K562 (cell line): ENCODE results near the gene TBC1D5. TPM values are rescaled to one million over a fixed set of nuclear protein-coding genes. Genes with fewer than 3 reads are reported as not detected.

Experiments
- BHLHE40 ChIP-seq: IDR thresholded peaks from 2 replicates; pipeline ENCODE4 v1.6.1; 2011; ENCODE audit warnings: low read length, improper control_type of control experiment
- CBFA2T3 ChIP-seq: fragments of 450-650 bp; IDR thresholded peaks from 2 replicates; pipeline ENCODE4 v1.6.1; 2017
- CLOCK ChIP-seq: fragments of 250-450 bp; sonication (Bioruptor Pico); IDR thresholded peaks from 2 replicates; pipeline ENCODE4 v1.4.0; 2020; ENCODE audit warnings: mild to moderate bottlenecking, moderate library complexity, borderline replicate concordance
- CREB3 ChIP-seq: fragments of 450-650 bp; conservative IDR thresholded peaks from 2 replicates; pipeline ENCODE4 v1.6.1; 2016; ENCODE audit warnings: missing genetic modification characterization, low read depth, mild to moderate bottlenecking, missing compliant biosample characterization, moderate library complexity
- CREBBP ChIP-seq: IDR thresholded peaks from one replicate; pipeline ENCODE4 v1.6.1; 2012; ENCODE audit warnings: low read depth, mild to moderate bottlenecking, control low read depth, inconsistent platforms, low read length
- ETS2 ChIP-seq: IDR thresholded peaks from 2 replicates; pipeline ENCODE4 v1.6.1; 2016; ENCODE audit warnings: borderline replicate concordance, missing genetic modification characterization, mild to moderate bottlenecking, moderate library complexity, missing compliant biosample characterization; ENCODE audit not compliant: poor library complexity, severe bottlenecking
- ETV6 ChIP-seq, 3 experiments: fragments of 150-350 bp in 1 of 3; sonication (generic) in 1 of 3; formaldehyde crosslinking in 1 of 3; IDR thresholded peaks; 2 replicates each; pipeline versions ENCODE4 v1.6.1 to v1.8.0; 2014 to 2022; ENCODE audit warnings: borderline replicate concordance in 2 of 3, low read depth in 2 of 3, antibody characterized with exemption in 1 of 3, low read length in 1 of 3, mild to moderate bottlenecking in 1 of 3, missing genetic modification reagents in 1 of 3
- NFE2L1 ChIP-seq: fragments of 450-650 bp; IDR thresholded peaks from 2 replicates; pipeline ENCODE4 v1.6.1; 2016; ENCODE audit warnings: missing genetic modification characterization, low read depth, mild to moderate bottlenecking, missing compliant biosample characterization, moderate library complexity, borderline replicate concordance
- RAD21 ChIP-seq, 2 experiments: fragments of 250-450 bp in 1 of 2; fragments of 450-650 bp in 1 of 2; sonication (Bioruptor Pico) in 1 of 2; formaldehyde crosslinking in 1 of 2; IDR thresholded peaks in 1 of 2; conservative IDR thresholded peaks in 1 of 2; 2 replicates each; pipeline versions ENCODE4 v1.4.0 to v1.8.0; 2020 to 2022; ENCODE audit warnings: mild to moderate bottlenecking in 2 of 2, moderate library complexity in 1 of 2
- REST ChIP-seq, 2 experiments: fragments of 450-650 bp; formaldehyde crosslinking in 1 of 2; IDR thresholded peaks; 2 replicates each; pipeline versions ENCODE4 v1.4.0 to v1.6.1; 2014 to 2020; ENCODE audit warnings: mild to moderate bottlenecking in 2 of 2, borderline replicate concordance in 1 of 2, low read depth in 1 of 2
- SMARCC2 ChIP-seq: fragments of 450-650 bp; IDR thresholded peaks from 2 replicates; pipeline ENCODE4 v1.6.1; 2017; ENCODE audit warnings: antibody characterized with exemption, moderate library complexity, mild to moderate bottlenecking, low read depth
- SRSF1 ChIP-seq: fragments of 200-400 bp; formaldehyde crosslinking; IDR thresholded peaks from 2 replicates; pipeline ENCODE4 v1.6.1; 2017; ENCODE audit warnings: mild to moderate bottlenecking, low read depth, low read length, moderate library complexity
- ZNF311 ChIP-seq: fragments of 250-450 bp; sonication (Bioruptor Pico); IDR thresholded peaks from 2 replicates; pipeline ENCODE4 v1.4.0; 2020; ENCODE audit warnings: mild to moderate bottlenecking, moderate library complexity
- polyA plus RNA-seq, 8 experiments: library from polyadenylated mRNA; depleted of rRNA in 4 of 8; stranded (reverse) in 5 of 8; unstranded in 3 of 8; fragments of >200 nt; fragmentation: Nextera tagmentation in 2 of 8; fragmentation: Illumina TruSeq in 1 of 8; extraction: Ambion mirVana in 2 of 8; extraction: Trizol in 1 of 8; gene quantifications; 2 replicates each; pipeline versions ENCODE4 v1.2.1 to v1.2.3, GENCODE V29; 2011 to 2014; ENCODE audit warnings: inconsistent platforms in 1 of 8, missing spikeins in 1 of 8
- total RNA-seq, 7 experiments: library from RNA; depleted of rRNA in 6 of 7; stranded (reverse); fragments of >200 nt in 6 of 7; fragmentation: Illumina TruSeq in 2 of 7; extraction: Trizol in 2 of 7; gene quantifications; 2 replicates each; pipeline versions ENCODE4 v1.2.1 to v1.2.3, GENCODE V29; 2011 to 2021; ENCODE audit warnings: low replicate concordance in 1 of 7

The TBC1D5 gene
- total and polyA plus RNA-seq, 9 of the 15 experiments (the other 6 are each of a cell fraction or from before 2014, with no cell fraction given): 2.9 to 38.1 (median 25.6) TPM

- TF ChIP-seq CREB3 (tag): peak; percentile 45; the same call in 1 of the 2 replicates
- peak; percentile 83 for TF ChIP-seq SMARCC2
- TF ChIP-seq RAD21 (CRISPR knock-in tag; conservative IDR thresholded peaks at IDR 0.05 in 1 of 2, IDR thresholded peaks at IDR 0.05 in 1 of 2): peak in 1 of 2 experiments; percentile 40; a peak in 2 of 4 replicates
- no peak for TF ChIP-seq NFE2L1 (tag)
- peak in 1 of 2 experiments; percentile 66; a peak in 1 of 4 replicates for TF ChIP-seq ETV6 (IDR thresholded peaks at IDR 0.05; ENCODE audit: borderline replicate concordance in 1 of 2, low read depth in 2 of 2, low read length in 1 of 2)
- TF ChIP-seq ETV6 (CRISPR knock-in tag; IDR thresholded peaks at IDR 0.05; ENCODE audit: borderline replicate concordance): no peak
- TF ChIP-seq ZNF311 (CRISPR knock-in tag): no peak
- TF ChIP-seq SRSF1: no peak
- peak; percentile 16; the same call in 1 of the 2 replicates for TF ChIP-seq BHLHE40
- TF ChIP-seq CBFA2T3: peak; percentile 87
- TF ChIP-seq REST (IDR thresholded peaks at IDR 0.05; ENCODE audit: borderline replicate concordance): peak; percentile 86
- TF ChIP-seq REST (CRISPR knock-in tag; IDR thresholded peaks at IDR 0.05; ENCODE audit: low read depth): no peak
- no peak for TF ChIP-seq CLOCK (CRISPR knock-in tag)
- no peak for TF ChIP-seq CREBBP
- TF ChIP-seq ETS2 (tag): no peak
These were observed 12.0 kb downstream of the TBC1D5 start (continued) for GRCh38 chr3:17730318-17730967.
